ENCODE measurements around the gene ADAMTS4.

Gene ADAMTS4

DNA sequence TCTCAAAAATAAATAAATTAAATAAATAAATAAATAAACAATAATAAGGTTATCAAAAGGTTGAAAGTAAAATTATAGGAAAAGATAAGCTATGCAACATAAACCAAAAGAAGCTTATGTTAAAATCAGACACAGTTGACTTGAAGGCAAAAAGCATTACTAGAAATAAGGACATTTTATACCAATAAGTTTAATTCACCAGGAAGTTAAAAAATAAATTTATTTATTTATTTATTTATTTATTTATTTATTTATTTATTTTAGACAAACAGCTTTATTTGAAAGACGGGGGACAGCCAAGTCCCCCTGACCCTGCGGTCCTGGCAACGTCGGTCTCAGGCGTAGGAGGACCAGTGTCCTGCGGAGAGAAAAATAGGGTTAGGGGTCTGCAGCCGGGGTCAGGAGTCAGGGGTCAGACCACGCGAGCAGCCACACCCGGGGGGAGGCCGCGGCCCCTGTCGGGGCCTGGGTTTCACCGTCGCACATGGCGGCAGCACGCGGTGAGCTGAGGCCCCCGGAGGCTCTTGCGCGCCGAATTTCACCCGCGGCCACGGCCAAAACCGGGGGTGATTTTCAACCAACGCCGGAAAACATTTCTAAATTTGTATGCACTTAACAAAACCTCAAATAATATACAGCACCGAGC lies 58.0 kb downstream of the ADAMTS4 start:
- TF ChIP-seq CTCF (IDR thresholded peaks at IDR 0.05; ENCODE audit: insufficient read depth, missing control alignments) = no peak
- FAIRE-seq (no peak), DNase-seq (ENCODE audit: insufficient read length, low spot score) (no peak)

DNA sequence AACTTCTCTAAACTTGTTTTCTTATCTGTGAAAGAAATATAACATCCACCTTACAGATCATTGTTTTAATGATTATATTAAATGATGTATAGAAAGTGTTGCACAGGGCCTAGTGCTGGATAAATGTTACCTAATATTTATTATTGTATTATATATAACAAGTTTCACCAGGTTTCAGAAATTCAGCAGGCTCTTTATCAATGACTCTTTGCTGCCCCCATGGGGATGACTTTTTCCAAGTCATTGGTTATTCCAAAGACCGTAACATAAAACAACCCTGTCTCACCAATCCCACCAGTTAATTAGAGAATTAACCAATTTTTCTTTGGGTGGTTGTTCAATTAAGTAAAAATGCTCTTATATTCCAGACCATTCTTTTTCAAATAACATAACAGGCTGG lies 59.1 kb downstream of the ADAMTS4 start:
- DNase-seq (ENCODE audit: insufficient read length, low spot score) (no peak), FAIRE-seq (no peak)
- TF ChIP-seq CTCF (IDR thresholded peaks at IDR 0.05; ENCODE audit: insufficient read depth, missing control alignments) = peak; percentile 69

DNA sequence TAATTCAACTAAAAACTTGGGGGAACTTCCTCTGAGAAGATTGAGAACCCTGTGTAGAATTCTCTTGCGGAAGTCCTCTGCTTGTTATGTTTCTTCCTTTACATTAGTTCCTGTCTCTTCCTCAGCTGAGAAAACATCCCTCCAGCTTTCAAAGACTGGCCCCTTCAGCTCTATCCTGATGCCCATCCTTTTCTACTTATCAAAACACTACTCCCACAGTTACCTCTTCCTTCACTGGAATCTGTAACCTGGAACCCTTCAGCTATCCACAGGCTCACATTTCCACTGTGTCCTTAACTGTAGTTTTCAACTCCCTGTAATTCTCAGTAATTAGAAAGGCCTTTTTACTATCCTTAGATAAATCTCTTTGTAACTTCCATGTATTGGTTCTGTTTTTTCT lies 60.4 kb downstream of the ADAMTS4 start:
- DNase-seq (ENCODE audit: insufficient read length, low spot score) (no peak), FAIRE-seq (no peak)
- TF ChIP-seq CTCF (IDR thresholded peaks at IDR 0.05; ENCODE audit: insufficient read depth, missing control alignments) = no peak

DNA sequence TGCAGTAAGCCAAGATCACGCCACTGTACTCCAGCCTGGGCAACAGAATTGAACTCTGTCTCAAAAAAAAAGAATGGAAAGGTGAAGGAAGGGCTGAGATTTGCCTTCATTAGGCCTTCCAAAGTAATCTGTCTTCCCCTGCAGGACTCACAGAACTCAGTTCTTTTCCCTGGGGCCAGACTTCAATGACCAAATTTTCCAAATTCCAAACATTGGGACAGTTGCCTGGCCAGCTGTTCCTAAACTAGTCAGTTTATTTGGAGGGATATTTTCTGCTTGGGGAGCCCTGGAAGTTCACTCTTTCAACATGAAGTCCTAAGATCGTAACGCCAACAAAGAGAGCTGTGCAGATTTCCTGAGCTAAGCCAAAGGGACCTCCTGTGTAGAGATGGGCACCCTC lies 61.0 kb downstream of the ADAMTS4 start:
- no peak for FAIRE-seq
- TF ChIP-seq CTCF (IDR thresholded peaks at IDR 0.05; ENCODE audit: insufficient read depth, missing control alignments) = no peak
- DNase-seq (ENCODE audit: insufficient read length, low spot score) = no peak
